Activated CD4-positive, alpha-beta T cell treated with anti-CD3 and anti-CD28 coated beads, Interleukin-2, Interleukin-6, amounts not matched to agents 100 ng/mL and 50 ng/mL, durations not matched to agents 16 hours and 8 hours (primary cell): ENCODE measurements around the gene RNU1-3.
"Not testable (repeated sequence)": the region's sequence is repeated elsewhere in the genome, so short reads cannot be mapped to it uniquely, and the experiment has no call there.

ENCODE experiments used
- DNase-seq: peaks from one replicate; pipeline ENCODE4 v3.0.0-alpha.2; 2020

Gene RNU1-3

GRCh38 chr1:16651560-16651959, 15.2 kb downstream of the RNU1-3 start:
- DNase-seq: not testable (repeated sequence)

- not testable (repeated sequence) for DNase-seq
These were observed 16.8 kb downstream of the RNU1-3 start for GRCh38 chr1:16649960-16650359.

GRCh38 chr1:16649390-16649789, 17.4 kb downstream of the RNU1-3 start:
- DNase-seq: not testable (repeated sequence)

GRCh38 chr1:16648756-16649155, 18.0 kb downstream of the RNU1-3 start:
- not testable (repeated sequence) for DNase-seq

GRCh38 chr1:16648250-16648649, 18.5 kb downstream of the RNU1-3 start:
- DNase-seq: not testable (repeated sequence)

GRCh38 chr1:16647179-16648176, 19.3 kb downstream of the RNU1-3 start:
- not testable (repeated sequence) for DNase-seq

- DNase-seq: not testable (repeated sequence)
These were observed 20.0 kb downstream of the RNU1-3 start for GRCh38 chr1:16646716-16647115.

GRCh38 chr1:16646061-16646664, 20.6 kb downstream of the RNU1-3 start:
- peak; percentile 0 for DNase-seq

GRCh38 chr1:16645271-16646060, 21.3 kb downstream of the RNU1-3 start:
- DNase-seq: peak; percentile 5

GRCh38 chr1:16644482-16645270, 22.1 kb downstream of the RNU1-3 start:
- DNase-seq: peak; percentile 99

- no peak for DNase-seq
These were observed 22.6 kb downstream of the RNU1-3 start for GRCh38 chr1:16644193-16644481.

GRCh38 chr1:16643476-16644192, 23.1 kb downstream of the RNU1-3 start:
- peak; percentile 15 for DNase-seq

- DNase-seq: peak; percentile 3
These were observed 23.7 kb downstream of the RNU1-3 start for GRCh38 chr1:16643001-16643411.

- DNase-seq: peak; percentile 0
These were observed 24.5 kb downstream of the RNU1-3 start for GRCh38 chr1:16642025-16642966.

GRCh38 chr1:16641159-16641975, 25.4 kb downstream of the RNU1-3 start:
- peak; percentile 0 for DNase-seq

- DNase-seq: peak; percentile 0
These were observed 27.4 kb downstream of the RNU1-3 start for GRCh38 chr1:16639091-16640031.

GRCh38 chr1:16637941-16638778, 28.6 kb downstream of the RNU1-3 start:
- DNase-seq: peak; percentile 0
